Sciatic nerve (tissue), 2 donors: ENCODE results near the gene TGM6. TPM values are rescaled to one million over a fixed set of nuclear protein-coding genes. Genes with fewer than 3 reads are reported as not detected.

Experiments used
- ATAC-seq: fragments of 200-7000 bp; cut with Tn5 transposase; one replicate; pipeline ENCODE4 v1.9.1; 2020; ENCODE audit warnings: mild to moderate bottlenecking, moderate library complexity
- DNase-seq: peaks from one replicate; pipeline ENCODE4 v3.0.0-alpha.2; 2020; ENCODE audit warnings: low spot score
- intact Hi-C: fragments of 100-400 bp; cut with DNase I; formaldehyde crosslinking; loops from one replicate; pipeline ENCODE4 v1.14.2; 2022
- total RNA-seq: library from RNA; stranded (reverse); fragmentation: NEBNext Ultra II Directional; extraction: Animal tissue kit (Norgen Biotek cat#: 25700); gene quantifications from one replicate; pipeline ENCODE4 v1.2.1, GENCODE V29; 2021
- donor health status: DM: no; HTN: no; CAD: no.
- donor health status: DM: no; HTN: no; CAD: no.

TGM6 gene
- total RNA-seq, 1 donor from 2014 or later = not detected

DNA sequence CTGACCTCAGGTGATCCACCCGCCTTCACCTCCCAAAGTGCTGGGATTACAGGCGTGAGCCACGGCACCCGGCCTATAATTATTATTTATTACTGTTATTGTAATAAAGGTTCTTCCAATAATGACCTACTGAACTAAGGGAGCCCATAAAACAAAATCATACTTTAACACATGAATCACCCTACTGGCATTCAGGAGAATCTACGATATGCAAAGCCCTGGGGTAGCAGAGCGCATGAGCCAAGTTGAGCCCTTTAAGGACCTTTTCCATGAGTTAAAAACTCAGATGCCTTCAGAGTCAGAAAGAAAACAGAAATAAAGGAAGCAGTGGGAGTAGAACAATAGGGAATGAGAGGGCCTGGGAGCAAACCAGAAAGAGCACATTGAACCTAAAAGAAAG, 48.4 kb downstream of the TGM6 start:
- DNase-seq = no peak
- intact Hi-C loops = no loop called here
- no peak for ATAC-seq

DNA sequence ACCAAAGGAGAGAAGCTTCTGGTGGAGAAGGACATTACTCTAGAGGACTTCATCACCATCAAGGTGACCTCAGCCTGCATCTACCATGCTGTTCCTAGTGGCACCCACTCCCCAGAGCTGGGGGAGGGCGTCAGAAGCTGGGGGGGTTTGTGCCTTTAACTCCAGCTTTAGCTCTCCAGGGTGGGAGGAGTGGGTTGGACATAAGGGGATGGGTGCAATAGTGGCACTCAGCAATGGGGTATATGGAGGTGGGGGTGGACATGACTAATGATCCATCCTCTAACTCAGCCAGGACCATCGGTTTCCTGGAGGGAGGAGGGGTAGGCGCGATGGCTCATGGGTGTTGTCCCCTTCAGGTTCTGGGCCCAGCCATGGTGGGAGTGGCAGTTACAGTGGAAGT, 49.8 kb downstream of the TGM6 start:
- ATAC-seq = no peak
- no peak for DNase-seq

DNA sequence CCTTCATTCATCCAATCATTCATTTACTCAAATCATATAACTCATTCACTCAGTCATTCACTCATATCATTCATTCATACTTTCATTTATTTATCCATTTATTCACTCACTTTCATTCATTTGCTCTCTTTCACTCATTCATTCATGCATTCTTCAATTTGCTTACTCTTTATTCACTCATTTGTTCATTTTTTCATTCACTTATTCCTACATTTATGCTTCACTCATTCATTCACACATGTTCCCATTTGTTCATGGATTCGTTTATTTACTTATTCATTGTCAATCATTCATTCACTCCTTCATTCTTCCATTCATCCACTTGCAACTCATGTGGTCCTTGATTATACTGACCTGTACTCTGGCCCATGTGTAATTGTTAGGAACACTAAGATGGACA, 50.5 kb downstream of the TGM6 start:
- ATAC-seq (no peak), DNase-seq (no peak)
- intact Hi-C loops = no loop called here

More for the DNA sequence above, 49.8 kb downstream of the TGM6 start:
- intact Hi-C loops = no loop called here

DNA sequence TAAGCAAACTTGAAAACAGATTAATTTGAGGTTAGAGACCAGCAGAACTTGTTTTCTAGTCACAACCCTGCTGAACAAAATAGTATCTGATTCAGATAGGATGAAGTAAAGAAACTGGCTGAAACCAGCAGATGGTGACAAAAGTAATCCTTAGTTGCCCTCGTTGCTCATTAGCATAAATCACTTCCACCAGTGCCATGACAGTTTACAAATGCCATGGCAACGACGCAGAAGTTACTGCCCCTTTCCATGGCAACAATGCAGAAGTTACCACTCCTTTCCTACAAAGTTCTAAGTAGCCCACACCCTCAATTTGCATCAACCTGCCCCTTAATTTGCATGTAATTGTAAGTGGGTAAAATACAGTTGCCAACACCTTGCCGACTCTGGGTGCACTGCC, 66.1 kb downstream of the TGM6 start:
- ATAC-seq (no peak), DNase-seq (no peak)
- intact Hi-C loops = no loop called here

DNA sequence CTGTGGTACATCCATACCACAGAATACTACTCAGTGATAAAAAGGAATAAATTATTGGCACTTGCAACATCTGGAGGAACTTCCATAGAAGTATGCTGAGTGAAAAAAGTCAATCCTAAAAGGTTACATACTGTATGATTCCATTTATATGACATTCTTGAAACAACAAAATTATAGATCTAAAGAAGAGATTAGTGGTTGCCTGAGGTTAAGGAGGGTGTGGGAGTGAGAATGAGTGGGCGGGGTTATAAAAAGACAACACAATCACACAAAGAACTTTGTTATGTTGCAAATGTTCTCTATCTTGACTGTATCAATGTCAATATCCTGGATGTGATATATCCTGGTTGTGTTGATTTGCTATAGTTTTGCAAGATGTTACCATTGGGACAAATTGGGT, 68.7 kb downstream of the TGM6 start:
- ATAC-seq = no peak
- no peak for DNase-seq
- intact Hi-C loops = no loop called here

DNA sequence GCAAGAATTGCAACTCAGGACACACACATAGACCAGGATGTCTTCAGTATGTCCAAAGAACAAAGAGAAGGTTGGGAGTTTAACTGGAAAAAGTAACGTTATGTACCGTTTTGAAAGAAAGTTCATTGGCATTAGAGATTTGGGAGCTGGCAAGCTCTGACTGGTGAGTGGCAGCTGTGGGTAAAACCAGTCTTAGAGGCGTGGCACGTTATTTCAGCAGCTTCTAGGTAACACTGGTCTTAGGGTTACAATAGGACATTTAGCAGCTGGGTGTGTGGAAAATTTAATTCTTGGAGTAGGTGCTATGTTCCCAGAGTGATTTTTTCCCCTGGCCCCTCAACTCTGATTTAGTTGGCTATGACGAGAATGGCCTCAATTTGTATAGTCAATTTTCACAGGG, 70.7 kb downstream of the TGM6 start:
- ATAC-seq = no peak
- intact Hi-C loops = loop anchor here (10.0 kb wide), 1 partner anchor 247 kb away; no protein-coding TSS in a partner anchor
- no peak for DNase-seq

DNA sequence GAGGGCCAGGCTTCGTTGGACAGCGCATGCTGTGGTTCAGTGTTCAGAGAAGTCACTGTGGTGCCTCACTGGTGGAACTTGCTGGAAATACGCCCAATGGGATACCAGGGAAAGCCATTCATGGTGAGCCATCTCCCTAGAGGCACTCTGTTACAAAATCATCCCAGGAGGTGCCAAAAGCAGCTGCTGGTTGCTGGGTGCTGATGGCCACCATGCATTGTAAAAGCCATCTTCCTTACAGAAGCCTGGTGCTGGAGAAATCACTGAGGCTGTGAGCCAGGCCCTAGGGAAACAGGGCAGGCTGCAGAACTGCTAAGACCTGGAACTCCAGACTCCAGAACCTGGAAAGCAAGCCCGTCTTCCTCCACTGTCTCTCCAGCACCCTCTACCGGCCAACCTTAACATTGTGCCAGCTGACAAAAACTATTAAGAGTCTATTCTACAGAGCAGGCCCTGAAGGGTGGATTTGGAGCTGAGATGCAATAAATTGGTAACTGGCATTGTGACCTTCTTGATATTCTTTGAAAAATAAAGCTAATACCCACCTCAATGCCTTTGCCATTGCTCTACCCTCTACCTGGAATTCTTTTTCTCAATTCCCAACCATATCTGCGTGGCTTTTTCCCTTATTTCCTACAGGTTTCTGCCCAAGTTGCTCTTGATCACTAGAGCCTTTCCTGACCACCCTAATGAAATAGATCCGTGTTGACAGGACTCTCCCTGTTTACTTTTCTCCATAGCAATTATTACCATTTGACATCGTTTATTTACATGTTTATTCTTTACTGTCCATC, 71.4 kb downstream of the TGM6 start:
- peak; percentile 78 for ATAC-seq
- peak; percentile 85 for DNase-seq
- intact Hi-C loops = loop anchor here (10.0 kb wide), 1 partner anchor 247 kb away; no protein-coding TSS in a partner anchor

DNA sequence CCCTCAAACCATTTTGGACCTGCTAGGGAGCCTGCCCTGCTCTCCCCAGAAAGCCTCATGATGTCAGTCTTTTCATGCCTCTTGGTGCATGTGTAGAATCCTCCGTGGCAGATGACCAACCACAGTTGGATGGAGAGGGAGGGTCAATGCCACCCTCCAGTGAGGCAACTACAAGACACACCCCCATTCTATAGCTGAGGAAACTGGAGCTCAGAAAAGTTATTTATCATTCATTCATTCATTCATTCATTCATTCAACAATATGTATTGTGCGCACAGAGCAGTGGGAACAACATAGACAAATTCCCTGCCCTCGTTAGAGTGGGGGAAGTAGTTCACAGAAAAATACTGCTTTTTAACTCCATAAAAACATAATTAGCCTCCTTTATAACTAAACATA, 73.1 kb downstream of the TGM6 start:
- ATAC-seq = no peak
- intact Hi-C loops = loop anchor here (10.0 kb wide), 1 partner anchor 249 kb away; no protein-coding TSS in a partner anchor
- no peak for DNase-seq

DNA sequence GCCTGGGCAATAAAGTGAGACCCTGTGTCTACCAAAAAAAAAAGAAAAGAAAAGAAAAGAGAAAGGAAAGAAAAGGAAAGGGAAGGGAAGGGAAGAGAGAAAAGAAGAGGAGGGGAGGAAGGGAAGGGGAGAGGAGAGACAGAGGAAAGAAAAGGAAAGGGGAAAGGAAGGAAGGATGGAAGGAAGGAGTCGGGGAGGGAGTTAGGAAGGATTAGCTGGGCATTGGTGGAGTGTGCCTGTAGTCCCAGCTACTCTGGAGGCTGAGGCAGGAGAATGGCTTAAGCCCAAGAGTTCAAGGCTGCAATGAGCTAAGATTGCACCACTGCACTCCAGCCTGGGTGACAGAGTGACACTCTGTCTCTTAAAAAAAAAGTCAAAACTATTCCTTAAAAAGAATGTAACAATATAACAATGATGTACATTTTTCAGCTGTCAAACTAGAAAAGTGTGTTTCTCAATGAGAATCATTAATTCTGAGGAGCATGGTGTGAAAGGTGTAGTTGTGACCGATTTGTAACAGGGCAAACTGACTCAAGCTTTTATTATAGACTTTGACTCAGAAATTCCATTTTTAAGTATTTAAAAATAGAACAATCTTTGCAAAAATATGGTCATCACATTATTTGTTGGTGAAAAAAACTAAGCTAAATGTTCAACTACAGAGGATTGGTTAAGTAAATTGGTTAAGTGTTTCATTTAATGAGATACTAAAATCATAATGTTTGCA, 75.2 kb downstream of the TGM6 start:
- ATAC-seq = no peak
- intact Hi-C loops = loop anchor here (10.0 kb wide), 1 partner anchor 251 kb away; no protein-coding TSS in a partner anchor
- DNase-seq = no peak

DNA sequence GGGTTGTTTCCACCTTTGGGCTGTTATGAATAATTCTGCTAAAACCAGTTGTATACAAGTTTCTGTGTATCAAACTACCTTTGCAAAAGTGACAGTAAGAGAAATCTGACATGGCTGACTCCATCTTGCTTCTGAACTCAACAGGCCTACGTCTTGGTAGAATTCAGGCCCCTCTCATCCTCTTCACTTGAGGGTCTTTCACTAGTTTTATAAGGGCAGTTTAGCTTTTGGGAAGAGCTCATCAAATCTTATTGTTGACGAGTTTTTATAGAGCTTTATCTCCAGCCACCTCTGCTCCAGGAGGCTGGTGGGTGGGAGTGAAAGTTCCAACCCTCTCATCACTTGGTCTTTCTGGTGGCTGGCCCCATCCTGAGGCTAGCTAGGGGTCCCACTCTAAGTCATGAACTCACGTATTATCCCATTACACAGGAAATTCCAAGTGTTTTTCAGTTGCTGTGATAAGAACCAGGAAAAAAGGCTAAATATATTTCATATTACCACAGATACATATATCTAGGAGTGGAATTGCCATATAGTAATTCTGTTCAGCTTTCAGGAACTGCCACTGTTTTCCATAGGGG, 78.3 kb downstream of the TGM6 start:
- DNase-seq = no peak
- intact Hi-C loops = loop anchor here (10.0 kb wide), 1 partner anchor 254 kb away; no protein-coding TSS in a partner anchor

DNA sequence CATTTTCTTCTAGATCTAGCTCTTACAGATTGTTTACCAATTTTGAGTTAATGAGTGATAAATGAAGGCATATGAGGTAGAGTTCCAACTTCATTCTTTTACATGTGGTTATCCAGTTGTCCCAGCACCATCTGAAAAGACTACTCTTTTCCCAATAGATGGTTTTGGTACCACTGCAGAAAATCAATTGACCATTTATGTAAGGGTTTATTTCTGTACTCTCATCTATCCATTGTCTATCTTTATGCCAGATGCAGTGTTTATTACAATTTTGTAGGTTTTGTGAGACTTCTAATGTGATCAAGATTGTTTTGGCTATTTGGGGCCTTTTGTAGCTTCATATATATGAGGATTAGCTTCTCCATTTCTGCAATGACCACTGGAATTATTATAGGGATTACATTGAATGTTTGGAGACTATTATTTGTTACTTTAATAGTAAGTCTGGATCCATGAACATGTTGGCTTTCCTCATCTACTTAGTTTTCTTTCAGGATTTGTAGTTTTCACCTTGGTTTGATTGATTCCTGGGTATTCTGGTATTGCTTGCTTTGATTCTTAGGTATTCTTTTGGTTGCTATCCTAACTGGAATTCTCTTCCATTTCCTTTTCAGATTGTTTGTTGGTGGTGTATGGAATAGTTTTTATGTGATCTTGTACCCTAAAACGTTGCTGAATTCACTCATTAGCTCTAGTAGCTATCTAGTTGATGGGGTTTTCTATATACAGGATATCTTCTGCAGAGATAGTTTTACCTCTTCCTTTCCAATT, 79.5 kb downstream of the TGM6 start:
- no peak for ATAC-seq
- intact Hi-C loops = loop anchor here (10.0 kb wide), 1 partner anchor 255 kb away; no protein-coding TSS in a partner anchor
- DNase-seq = no peak

More for the DNA sequence above, 78.3 kb downstream of the TGM6 start:
- ATAC-seq = no peak

DNA sequence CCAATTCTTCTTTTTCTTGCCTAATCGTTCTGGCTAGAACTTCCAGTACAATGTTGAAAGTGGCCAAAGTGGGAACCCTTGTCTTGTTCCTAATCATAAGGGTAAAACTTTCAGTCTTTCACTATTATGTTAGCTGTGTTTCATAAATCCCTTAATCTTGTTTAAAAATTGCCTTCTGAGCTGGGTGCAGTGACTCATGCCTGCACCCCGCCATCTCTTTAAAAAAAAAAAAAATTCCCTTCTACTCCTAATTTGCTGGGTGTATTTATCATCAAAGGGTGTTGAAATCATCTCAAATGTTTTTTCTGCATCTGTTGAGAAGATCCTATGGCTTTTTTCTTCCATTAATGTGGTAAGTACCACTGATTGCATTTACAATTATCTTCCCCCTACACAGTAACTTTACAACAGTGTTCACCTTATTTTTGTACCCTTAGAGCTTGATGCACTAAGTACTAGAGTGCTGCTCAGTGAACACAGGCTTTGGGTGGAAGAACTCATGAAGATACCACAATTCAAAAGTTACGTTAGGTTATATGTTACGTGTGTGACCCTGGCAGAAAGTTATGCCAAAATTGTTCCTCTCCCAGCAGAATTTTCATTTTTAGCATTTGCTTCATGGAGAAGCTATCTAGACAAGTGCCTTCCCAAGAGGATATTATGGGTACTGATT, 80.2 kb downstream of the TGM6 start:
- intact Hi-C loops = no loop called here
- no peak for ATAC-seq
- DNase-seq = no peak

DNA sequence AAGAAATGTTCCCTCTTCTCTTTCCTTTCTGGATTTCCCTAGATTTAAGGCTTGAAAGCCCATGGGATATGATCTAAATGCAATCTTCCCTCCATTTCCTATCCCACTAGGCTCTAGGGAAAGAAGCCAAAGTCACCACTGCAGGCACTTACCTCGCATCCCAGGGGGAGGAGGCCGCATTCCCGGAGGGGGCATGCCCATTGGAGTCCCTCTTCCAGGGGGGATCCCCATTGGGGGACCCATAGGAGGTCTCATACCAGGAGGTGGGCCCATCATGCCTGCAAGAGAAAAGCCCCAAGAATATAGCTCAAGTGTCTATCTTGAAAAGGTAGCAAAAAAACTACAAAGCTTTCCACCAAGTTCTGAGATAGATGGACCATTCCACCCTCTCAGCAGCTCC, 81.8 kb downstream of the TGM6 start:
- no peak for DNase-seq
- no peak for ATAC-seq
- intact Hi-C loops = no loop called here

DNA sequence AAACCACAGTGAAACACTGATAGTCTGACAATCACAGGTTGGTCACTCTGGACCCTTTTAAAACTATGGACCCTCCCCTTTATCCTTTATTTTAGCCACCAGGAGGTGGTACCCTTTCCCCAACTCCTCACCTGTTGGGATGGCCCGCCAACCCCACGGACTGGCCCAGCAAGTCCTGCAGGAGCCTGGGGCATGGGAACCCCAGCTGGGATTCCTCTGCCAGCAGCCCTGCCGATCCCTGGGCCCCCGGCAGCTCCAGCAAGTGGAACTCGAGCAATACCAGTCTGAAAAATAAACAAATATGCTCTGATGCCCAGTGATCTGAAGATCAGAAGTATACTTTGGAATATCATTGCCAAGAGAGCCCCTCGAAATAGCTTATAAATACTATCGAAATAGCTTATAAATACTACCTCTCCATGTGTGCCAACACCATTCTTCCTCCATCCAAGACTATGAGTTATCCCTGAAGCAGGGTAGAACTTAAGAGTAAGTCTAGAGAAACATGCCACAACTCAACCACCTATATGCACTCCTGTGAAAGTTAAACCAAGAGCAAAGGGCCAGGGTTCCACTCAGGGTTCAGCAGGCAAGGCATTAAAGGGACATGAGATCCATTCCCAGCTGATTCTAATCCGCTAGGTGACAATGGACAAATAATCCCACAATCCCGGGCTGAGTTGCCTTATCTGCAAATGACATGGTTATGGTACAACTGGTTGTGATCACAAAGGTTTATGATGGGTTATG, 83.1 kb downstream of the TGM6 start:
- intact Hi-C loops = no loop called here
- ATAC-seq = no peak
- no peak for DNase-seq

DNA sequence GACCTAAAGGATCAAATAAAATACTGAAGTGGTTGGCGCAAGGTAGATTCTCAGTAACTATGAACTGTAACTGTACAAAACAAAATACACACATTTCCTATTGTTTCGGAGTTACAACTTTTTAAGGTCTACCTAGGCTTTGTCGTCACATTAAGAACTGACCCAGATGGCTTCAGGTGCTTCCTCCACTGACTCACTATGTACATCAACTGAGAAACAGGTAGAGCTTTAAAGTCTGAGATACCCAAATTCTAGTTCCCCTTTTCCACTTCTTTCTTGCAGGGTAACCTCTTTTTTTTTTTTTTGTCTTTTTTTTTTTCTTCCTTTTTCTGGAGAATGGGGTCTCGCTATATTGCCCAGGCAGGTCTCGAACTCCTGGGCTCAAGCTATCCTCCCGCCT, 84.4 kb downstream of the TGM6 start:
- ATAC-seq (no peak), DNase-seq (no peak)
- intact Hi-C loops = no loop called here

DNA sequence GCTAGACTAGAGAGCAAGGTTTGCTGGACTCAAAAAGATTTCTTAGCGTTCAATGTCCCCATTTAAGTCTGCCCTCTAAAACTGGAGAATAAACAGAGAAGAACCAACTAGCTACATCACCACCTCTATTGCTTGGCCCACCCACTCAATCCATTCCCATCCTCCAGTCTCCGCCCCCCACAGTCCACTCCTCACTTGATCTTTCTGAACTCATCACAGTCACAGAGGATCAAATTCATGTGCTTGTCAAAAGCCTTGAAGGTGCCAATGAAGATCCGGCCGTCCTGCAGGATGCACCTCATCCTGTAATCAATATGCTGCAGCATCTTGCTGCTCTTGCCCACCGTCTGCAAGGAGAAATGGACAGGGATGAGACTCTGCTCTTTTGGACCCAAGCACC, 86.7 kb downstream of the TGM6 start:
- DNase-seq (no peak), ATAC-seq (no peak)
- intact Hi-C loops = no loop called here

DNA sequence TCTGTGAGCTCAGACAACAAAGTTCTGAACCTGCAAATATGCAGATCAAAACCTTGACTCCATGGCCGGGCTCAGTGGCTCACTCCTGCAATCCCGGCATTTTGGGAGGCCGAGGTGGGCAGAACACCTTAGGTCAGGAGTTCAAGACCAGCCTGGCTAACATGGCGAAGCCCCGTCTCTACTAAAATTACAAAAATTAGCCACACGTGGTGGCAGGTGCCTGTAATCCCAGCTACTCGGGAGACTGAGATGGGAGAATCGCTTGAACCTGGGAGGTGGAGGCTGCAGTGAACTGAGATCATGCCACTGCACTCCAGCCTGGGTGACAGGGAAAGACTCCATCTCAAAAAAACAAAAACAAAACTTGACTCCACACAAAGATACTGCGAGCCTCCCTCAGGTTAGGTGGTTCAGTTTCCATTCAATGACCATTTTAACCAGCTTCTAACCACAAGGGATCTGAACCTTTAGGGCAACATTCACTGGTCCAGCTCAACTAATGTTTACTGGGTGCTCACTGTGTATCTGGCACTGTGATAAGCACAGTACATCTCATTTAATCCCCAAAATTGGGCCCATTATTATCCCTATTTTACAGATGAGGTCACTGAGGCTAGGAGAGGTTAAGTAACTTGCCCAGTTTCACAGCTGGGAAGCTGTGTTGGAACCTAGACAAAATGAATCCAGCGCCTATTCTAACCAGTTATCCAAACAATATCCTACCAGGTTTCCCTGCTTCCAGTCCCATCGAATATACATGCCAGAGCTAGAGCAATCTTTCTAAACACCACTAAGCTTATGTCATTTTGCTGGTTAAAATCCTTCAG, 88.1 kb downstream of the TGM6 start:
- DNase-seq (no peak), ATAC-seq (no peak)
- intact Hi-C loops = no loop called here
